Fibroblast of villous mesenchyme (primary cell): ENCODE measurements around the gene TIMP2. TPM values are rescaled to one million over a fixed set of nuclear protein-coding genes. Genes with fewer than 3 reads are reported as not detected.

Experiments
- DNase-seq: peaks from one replicate; pipeline ENCODE4 v3.0.0-alpha.2; 2010; ENCODE audit warnings: low read depth
- H3K4me3 ChIP-seq: 2 replicates; pipeline ENCODE4 v1.5.1; 2011; ENCODE audit warnings: low read depth, mild to moderate bottlenecking, low read length
- total RNA-seq: library from RNA; depleted of rRNA; stranded (reverse); fragments of >200 nt; gene quantifications from 2 replicates; pipeline ENCODE4 v1.2.3, GENCODE V29; 2012
- TF ChIP-seq, protein P1 (sequence below): IDR thresholded peaks from 2 replicates; pipeline ENCODE4 v1.5.1; 2012; ENCODE audit warnings: low read depth, mild to moderate bottlenecking, low read length; ENCODE audit not compliant: insufficient read depth

The TIMP2 gene
- total RNA-seq, 1 donor: 189 TPM

GRCh38 chr17:78962345-78962983 is 37.3 kb upstream of the TIMP2 start:
- no peak overlapping the region for H3K4me3 ChIP-seq
- DNase-seq: no peak
- TF ChIP-seq, protein P1, sequence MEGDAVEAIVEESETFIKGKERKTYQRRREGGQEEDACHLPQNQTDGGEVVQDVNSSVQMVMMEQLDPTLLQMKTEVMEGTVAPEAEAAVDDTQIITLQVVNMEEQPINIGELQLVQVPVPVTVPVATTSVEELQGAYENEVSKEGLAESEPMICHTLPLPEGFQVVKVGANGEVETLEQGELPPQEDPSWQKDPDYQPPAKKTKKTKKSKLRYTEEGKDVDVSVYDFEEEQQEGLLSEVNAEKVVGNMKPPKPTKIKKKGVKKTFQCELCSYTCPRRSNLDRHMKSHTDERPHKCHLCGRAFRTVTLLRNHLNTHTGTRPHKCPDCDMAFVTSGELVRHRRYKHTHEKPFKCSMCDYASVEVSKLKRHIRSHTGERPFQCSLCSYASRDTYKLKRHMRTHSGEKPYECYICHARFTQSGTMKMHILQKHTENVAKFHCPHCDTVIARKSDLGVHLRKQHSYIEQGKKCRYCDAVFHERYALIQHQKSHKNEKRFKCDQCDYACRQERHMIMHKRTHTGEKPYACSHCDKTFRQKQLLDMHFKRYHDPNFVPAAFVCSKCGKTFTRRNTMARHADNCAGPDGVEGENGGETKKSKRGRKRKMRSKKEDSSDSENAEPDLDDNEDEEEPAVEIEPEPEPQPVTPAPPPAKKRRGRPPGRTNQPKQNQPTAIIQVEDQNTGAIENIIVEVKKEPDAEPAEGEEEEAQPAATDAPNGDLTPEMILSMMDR: no peak

GRCh38 chr17:78961571-78961970 is 36.4 kb upstream of the TIMP2 start:
- H3K4me3 ChIP-seq: no peak overlapping the region
- TF ChIP-seq, protein P1: no peak
- no peak for DNase-seq

DNA sequence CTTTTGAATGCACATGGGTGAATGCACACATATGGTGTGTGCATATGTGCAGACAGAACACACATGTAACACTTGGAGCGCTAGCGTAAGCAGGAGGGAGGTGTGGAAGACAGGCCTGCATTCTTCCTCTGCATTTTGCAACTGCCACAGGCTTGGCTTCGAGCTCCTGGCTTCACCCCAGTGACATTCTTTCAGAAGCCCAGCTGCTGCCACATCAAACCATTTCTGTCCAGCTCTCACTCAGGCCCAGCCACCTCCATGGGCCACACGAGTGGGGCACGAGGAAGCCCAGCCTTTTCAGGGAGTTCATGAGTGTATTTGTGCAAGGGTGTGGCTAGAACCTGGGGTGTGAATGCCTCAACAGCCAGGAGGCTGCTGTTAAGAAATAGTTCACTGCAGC is 35.7 kb upstream of the TIMP2 start:
- no peak overlapping the region for H3K4me3 ChIP-seq
- TF ChIP-seq, protein P1: no peak
- peak; percentile 46 for DNase-seq

DNA sequence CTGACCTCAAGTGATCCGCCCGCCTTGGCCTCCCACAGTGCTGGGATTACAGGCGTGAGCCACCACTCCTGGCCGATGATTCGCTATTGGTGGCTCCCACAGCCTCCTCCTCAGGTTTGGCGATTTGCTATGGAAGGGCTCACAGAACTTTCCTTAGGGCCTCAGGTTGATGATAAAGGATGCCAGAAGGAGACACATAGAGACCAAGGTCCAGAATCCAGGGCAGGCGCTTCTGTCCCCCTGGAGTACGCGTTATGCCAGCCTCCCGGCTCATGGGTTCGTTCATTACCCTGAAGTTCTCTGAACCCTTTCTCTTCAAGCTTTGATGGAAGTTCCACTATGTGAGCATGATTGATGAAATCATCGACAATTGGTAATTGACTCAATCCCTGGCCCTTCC is 34.6 kb upstream of the TIMP2 start:
- TF ChIP-seq, protein P1: peak; percentile 15
- no peak overlapping the region for H3K4me3 ChIP-seq
- DNase-seq: no peak

DNA sequence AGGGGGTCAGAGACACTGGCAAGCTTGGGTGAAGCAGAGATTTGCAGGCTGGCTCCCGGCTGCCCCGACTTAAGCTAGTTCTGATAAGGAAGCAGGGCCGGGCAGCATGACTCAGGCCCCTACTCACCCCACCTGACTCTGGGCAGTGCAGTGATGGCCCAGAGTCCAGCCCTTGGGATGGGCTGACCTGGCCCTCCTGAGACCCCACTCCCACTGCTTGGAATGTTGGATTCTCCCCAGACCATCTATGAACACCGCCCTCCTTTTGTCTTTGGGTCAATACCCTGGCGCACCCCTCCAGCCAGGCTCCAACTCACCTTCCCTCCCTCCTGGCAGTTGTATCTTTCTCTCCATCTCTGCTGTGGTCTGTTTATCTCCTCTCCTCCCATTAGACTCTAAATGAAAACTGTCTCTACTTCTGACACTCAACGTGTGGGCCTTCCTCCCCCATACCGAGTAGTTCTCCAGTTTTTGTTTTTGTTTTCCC is 33.5 kb upstream of the TIMP2 start:
- H3K4me3 ChIP-seq: no peak overlapping the region
- TF ChIP-seq, protein P1: no peak
- peak; percentile 75 for DNase-seq

DNA sequence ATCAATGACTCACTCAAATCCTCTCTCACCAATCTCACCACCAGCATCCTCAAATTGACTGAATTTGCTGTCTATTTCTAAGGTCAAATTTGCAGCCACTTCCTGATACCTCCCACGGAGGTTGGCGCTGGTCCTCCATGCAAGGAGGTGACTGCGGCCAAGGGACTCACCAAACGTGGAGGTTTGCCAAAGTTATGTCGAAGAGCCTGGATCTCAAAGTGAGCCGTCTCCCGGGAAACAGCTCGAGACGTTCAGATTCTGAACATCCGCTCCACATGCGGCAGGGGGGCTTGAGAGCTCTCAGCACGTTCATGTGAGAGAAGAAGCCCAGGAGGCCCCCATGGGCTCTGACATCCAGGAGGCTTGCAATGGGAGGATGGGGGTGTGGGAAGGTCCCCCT is 31.9 kb upstream of the TIMP2 start:
- DNase-seq: no peak
- no peak overlapping the region for H3K4me3 ChIP-seq
- TF ChIP-seq, protein P1: no peak

GRCh38 chr17:78956254-78956653 is 31.1 kb upstream of the TIMP2 start:
- DNase-seq: no peak
- no peak overlapping the region for H3K4me3 ChIP-seq
- TF ChIP-seq, protein P1: no peak
